HG03159 (cell line): ENCODE results near the gene PRKN.

Source experiments
- ATAC-seq: cut with Tn5 transposase; IDR thresholded peaks from one replicate; pipeline ENCODE4 v1.9.1; 2021; ENCODE audit warnings: mild to moderate bottlenecking, moderate library complexity; ENCODE audit not compliant: unreplicated experiment

PRKN gene

GRCh38 chr6:161941565-161941964, 786.0 kb downstream of the PRKN start:
- no peak for ATAC-seq

DNA sequence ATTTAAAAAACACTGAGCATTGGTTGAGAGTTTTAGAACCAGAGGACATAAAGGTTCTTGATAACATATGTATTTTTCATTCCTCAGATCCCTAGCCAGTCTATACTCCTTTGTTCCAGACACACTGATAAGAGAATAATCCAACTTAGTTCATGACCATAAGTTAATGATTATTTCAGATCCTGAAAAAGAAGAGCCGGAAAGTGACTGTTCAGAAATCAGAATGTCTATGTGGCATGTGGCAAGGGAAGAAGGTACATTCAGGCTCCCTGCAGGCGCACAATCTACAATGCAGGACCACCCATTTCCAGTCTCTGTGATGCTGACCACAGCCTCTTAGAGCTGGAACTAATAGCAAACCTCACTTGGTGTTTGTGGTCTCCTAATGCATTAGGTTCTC, 787.0 kb downstream of the PRKN start:
- no peak for ATAC-seq

DNA sequence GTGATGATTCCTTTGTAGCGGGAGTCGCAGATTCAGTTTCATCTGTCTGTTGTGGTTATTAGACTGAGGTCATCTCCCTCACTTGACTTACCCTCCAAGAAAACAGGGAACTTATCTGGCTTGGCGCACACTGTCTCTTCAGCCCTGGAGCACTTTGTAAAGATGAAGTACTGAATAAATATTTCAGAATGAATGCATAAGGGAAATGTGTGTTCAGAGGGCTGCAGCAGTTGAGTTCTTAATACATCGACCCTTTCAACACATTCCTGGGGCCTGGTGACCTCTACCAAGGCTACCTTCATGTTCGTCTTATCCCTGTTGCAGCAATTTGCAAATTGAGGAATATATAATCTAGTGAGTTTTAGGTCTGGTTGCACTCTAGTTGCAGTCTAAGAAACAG, 801.2 kb downstream of the PRKN start:
- ATAC-seq = no peak

GRCh38 chr6:161924516-161925116, 803.0 kb downstream of the PRKN start:
- ATAC-seq = no peak

GRCh38 chr6:161922631-161923119, 804.9 kb downstream of the PRKN start:
- ATAC-seq = no peak

GRCh38 chr6:161921602-161922395, 805.8 kb downstream of the PRKN start:
- ATAC-seq = no peak

GRCh38 chr6:161919691-161920090, 807.9 kb downstream of the PRKN start:
- no peak for ATAC-seq

GRCh38 chr6:161918628-161919205, 808.8 kb downstream of the PRKN start:
- ATAC-seq = no peak

DNA sequence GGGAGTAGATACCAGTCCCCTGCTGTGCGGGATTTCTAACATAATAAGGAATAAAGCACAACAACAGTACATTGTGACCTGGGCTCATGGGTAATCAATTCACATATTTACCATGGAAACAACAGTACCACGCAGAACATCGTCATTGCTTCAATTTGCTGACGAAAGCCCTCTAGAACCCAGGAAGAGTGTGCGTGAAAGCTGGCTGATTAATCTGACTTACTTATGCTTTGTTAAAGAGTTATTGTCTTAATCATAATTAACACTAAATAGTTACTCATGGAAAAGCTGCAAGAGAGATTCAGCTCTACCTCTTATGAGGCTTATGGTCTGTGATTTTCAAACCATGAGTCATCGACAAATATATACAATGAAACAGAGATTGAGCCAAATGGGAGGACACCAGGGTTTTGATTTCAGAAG, 809.4 kb downstream of the PRKN start:
- no peak for ATAC-seq

DNA sequence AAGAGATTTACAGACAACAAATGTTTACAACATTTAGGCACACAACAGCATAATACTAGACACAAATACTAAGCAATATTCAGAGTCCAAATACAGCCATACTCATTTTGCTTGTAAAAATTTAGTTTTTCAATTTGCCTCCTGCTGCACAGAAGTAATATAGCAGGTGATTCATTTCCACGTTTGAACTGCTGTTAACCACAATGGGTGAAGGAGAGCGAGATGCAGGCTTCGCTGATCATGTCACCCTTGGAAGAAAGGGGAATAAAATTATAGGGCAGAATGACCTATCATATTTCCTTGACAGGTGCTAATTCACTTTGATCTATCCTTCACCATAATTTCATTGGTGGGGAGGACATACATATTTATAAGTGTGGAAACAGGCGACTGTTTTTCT, 809.9 kb downstream of the PRKN start:
- no peak for ATAC-seq

DNA sequence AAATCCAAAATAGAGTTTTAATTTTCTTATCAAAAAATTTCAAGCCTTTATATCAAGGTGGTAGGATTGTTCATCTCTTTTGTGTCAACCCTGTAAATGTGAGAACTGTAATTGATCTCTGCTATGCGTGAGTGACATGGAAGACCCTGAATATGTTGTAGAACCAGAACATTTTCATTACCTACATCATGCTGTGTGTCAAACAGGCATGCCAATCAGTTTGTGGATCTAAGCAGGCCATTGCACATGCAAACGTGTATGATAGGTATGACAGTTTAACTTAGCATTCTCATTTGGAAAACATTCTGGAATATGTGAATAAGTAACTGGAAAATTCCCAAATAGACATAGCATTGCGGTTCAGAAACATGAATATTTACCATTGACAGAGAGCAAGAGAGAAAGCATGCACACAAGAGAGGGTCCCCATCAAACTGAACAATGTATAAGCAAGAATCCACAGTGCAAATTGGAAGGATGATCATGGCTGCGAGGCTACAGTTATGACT, 812.1 kb downstream of the PRKN start:
- no peak for ATAC-seq

- ATAC-seq = no peak
Observed at GRCh38 chr6:161908872-161909271, 818.7 kb downstream of the PRKN start.

- ATAC-seq = no peak
Observed at GRCh38 chr6:161906571-161906970, 821.0 kb downstream of the PRKN start.

GRCh38 chr6:161903584-161904212, 823.9 kb downstream of the PRKN start:
- no peak for ATAC-seq

- ATAC-seq = no peak
Observed at GRCh38 chr6:161901740-161902426, 825.7 kb downstream of the PRKN start.

GRCh38 chr6:161894436-161894835, 833.1 kb downstream of the PRKN start:
- ATAC-seq = no peak

DNA sequence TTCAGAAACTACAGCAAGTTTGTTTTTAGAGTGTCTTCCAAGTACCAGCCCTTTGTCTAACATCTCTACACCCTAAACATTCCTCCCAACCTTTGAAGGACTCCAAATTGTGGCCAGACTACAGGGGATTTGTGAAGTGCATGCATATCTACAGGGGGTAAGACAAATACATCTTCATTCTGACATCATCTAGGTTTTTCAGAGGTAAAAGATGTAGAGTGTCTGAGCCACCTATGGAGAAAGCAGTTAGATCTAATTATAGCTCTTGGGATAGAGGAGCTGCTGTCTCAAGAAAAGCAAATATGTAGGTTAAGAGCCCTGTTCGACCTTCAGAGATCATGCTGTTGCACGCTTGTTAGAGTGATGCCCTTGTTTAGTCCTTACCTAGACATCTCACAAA, 836.0 kb downstream of the PRKN start:
- ATAC-seq = no peak

DNA sequence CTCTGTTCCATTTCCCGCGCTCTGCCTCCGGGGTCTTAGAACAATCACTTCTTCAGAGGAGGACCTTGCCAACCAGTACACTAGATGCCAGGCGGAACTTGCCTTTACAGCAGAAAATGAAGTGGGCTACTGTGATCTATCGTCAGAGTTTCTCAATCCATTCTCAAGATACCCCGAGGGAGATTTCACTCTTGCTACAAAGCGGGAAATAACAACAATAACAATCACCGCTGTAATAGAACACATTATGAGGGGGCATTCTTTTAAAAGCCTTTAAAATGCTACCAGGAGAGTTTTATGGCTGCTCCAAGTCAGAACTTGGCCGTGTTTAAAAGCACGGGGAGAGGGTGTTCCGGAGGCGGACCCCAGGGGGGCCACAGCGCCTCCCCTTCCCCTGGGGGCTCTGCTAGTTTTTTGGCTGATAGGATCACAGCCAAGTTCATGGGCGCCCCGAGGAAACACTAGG, 836.7 kb downstream of the PRKN start:
- ATAC-seq = no peak

GRCh38 chr6:161890133-161890831, 837.3 kb downstream of the PRKN start:
- no peak for ATAC-seq

DNA sequence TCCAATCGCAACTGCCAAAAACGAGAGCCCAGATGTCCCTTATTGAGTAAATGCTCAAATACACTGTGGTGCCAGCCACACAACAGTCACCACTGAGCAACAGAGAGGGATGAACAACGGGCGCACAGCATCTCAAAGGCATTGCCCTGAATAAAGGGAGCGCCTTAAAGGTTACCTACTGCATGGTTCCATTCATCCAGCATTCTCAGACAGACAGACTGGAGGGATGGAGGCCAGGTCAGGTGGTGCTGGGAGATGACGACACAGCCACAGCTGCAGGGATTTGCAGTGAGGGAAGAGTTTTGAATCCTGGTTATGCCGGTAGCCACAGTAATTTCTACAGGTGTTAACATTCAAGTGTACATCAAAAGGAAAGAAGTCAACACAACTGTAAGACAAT, 838.2 kb downstream of the PRKN start:
- ATAC-seq = no peak
